Coronary artery (tissue), 2 donors: ENCODE data around the gene CX3CR1.

ENCODE experiments used
- DNase-seq: peaks from one replicate; pipeline ENCODE4 v3.0.0-alpha.2; 2017; ENCODE audit warnings: low spot score
- H3K27ac ChIP-seq, 2 donors: fragments of 200-600 bp; sonication (generic); one replicate each; pipeline ENCODE4 v1.5.1; 2016 to 2019
- H3K4me3 ChIP-seq: fragments of 200-600 bp; sonication (generic); 2 replicates; pipeline ENCODE4 v1.5.1; 2016; ENCODE audit warnings: mild to moderate bottlenecking, moderate library complexity
- CTCF ChIP-seq: fragments of 200-600 bp; sonication (generic); IDR thresholded peaks from one replicate; pipeline ENCODE4 v1.5.1; 2019; ENCODE audit warnings: antibody characterized with exemption

Gene CX3CR1, protein sequence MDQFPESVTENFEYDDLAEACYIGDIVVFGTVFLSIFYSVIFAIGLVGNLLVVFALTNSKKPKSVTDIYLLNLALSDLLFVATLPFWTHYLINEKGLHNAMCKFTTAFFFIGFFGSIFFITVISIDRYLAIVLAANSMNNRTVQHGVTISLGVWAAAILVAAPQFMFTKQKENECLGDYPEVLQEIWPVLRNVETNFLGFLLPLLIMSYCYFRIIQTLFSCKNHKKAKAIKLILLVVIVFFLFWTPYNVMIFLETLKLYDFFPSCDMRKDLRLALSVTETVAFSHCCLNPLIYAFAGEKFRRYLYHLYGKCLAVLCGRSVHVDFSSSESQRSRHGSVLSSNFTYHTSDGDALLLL

DNA sequence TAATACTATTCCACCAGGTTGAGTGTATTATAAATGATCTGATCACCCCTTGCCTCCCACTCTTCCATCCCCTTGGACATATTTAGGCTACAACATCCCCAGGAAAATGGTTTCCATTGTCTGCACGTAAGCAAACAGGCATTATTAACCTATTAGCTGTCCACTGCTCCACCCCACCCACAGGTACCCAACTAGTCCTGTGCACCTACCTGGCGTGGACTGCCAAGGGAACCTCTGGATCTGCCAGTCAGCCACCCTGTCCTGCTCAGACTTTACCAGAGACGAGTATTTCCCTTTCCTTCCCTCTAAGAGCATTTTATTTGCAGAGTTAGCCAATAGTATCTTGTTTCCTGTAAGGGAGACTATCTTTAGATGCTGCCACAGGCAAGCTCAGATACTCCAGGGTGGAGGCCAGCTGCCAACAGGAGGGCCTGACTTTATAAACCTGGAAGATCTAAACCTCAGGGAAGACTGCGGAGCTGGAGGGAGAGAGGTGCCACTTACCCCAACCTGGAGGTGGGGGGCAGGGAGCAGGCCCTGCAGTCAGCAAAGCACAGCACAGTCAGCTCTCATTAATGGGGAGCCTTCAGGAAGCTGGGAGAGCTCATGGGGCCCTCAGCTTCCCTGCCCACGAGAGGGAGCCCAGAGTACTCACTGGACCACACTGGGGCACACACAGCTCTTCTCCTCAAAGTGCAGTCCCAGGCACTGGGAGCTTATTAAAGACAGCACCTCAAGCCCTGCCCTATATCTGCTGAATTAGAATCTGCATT, at the start of gene CX3CR1:
TSS of gene CX3CR1 (minus strand) at position 292 of the 773 bp plus-strand sequence. CDS start 13,527 bp downstream, outside the sequence.
- TF ChIP-seq CTCF: no peak
- no peak within 1 kb of the TSS for H3K27ac ChIP-seq
- no peak for DNase-seq
- no peak within 1 kb of the TSS for H3K4me3 ChIP-seq

DNA sequence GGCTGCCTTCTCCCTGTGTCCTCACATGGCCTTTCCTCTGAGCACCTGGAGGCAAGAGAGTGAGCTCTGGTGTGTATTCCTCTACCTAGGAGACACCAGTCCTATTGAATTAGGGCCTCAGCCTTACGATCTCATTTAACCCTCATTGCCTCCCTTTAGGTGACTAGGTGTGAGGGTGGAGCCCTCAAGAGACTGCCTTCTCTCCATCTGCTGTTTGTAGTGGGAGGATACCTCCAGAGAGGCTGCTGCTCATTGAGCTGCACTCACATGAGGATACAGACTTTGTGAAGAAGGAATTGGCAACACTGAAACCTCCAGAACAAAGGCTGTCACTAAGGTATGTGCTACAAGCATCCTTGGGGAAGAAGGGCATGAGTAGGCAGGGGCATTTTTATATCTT, 49.7 kb upstream of the CX3CR1 start, which contains the start of gene CCR8:
TSS of gene CCR8 (plus strand) at position 217 of the 400 bp plus-strand sequence. CDS start 2,623 bp downstream, outside the sequence.
- DNase-seq: no peak
- TF ChIP-seq CTCF: no peak
- no peak within 1 kb of the TSS for H3K4me3 ChIP-seq
- no peak within 1 kb of the TSS for H3K27ac ChIP-seq

DNA sequence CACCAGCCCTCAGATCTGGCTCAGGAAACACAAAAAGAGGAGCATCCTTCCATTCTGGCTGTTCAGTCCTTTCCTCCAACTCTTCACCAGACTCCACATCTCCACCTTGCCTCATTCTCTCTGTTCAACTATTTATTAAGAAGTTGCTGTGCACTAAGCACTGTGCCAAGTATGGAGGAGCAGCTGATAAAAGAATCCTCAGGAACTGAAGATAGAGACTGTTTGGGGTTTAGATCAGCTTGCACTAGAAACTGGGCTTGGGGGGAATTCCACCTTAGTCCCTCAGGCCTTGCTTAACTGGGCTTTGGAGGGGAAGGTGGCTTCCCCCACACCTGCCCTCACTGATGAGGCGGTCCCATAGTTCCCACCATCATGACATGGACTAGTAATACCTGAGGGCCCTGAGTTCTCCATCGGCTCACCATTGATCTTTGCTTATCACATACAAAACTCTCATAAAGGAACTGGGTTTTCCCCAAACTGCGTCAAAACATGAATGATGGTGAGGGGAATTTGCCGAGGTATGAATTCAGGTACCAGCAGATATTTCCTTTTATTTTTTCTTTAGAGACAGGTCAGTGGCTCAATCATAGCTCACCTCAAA, 48.0 kb upstream of the CX3CR1 start:
- Histone ChIP-seq H3K4me3 (no peak overlapping the region), H3K27ac (no peak overlapping the region)
- DNase-seq: no peak
- no peak for TF ChIP-seq CTCF

DNA sequence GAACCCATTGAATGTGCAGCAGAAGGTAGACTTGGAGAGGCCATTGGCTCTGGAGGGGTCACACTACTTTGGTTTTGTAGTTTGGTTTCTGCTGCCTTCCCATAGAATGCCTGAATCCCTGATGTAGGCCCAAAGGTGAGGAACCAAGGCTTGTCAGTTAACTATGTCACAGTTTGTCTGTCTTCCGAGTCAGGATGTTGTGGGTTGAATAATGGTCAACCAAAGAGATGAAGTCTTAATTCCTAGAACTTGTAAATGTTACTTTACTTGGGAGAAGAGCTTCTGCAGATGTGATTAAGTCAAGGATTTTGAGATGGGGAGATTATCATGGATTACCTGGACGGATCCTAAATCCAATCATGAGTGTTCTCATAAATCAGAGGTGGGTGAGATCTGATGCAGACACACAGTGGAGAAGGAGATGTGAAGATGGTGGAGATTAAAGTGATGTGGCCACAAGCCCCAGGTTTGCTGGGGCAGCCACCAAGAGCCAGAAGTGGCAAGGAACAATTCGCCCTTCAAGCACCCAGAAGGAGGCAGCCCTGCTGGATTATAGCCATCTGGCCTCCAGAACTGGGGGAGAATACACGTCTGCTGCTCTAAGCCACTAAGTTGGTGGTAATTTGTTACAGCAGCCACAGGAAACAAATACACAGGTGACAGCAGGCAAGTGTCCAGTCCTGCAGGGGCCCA, 47.4 kb upstream of the CX3CR1 start:
- no peak for DNase-seq
- Histone ChIP-seq H3K27ac (no peak overlapping the region), H3K4me3 (no peak overlapping the region)
- TF ChIP-seq CTCF: no peak

GRCh38 chr3:39325236-39325635, 45.4 kb upstream of the CX3CR1 start:
- Histone ChIP-seq H3K27ac (no peak overlapping the region), H3K4me3 (no peak overlapping the region)
- no peak for TF ChIP-seq CTCF
- DNase-seq: no peak

- no peak for DNase-seq
- TF ChIP-seq CTCF: no peak
Observed at GRCh38 chr3:39323494-39323893, 43.7 kb upstream of the CX3CR1 start.

More at GRCh38 chr3:39323494-39323893, 43.7 kb upstream of the CX3CR1 start:
- no peak overlapping the region for H3K4me3 ChIP-seq
- H3K27ac ChIP-seq: no peak overlapping the region
